Measurements from ENCODE around the gene BICRAL.

DNA sequence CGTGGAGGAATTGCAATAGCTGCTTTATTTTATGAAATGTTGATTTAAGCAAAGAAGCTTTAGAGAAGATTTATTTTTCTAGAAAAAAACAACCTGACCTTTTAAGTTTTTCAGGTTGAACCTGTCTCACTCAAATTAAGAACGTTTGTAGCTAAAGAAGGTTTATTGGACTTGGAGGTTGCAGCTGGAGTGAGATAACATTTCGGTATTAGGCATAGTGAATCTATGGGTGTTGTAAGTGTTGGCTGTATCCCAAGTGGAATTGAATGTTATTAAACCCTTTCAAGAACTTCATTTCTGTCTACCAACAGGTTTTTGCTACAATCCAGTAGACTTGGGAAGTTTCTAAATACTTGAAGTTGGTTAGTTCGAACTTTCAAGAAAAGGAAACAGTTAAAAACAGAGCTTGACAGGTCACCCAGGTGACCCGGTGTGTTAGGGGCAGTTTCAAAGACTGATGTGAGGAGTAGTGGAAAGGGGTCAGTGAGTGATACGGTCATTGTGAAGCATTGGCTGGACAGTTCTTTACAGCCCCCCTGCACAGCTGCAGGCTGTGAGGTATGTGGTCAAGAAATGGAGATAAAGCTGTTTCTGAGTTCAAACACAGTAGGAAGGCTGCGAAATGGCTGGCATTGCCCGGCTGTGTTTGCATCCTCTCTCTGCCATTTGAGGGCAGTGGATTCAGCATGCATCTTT lies 33.5 kb upstream of the BICRAL start:
- TF ChIP-seq, protein P1, sequence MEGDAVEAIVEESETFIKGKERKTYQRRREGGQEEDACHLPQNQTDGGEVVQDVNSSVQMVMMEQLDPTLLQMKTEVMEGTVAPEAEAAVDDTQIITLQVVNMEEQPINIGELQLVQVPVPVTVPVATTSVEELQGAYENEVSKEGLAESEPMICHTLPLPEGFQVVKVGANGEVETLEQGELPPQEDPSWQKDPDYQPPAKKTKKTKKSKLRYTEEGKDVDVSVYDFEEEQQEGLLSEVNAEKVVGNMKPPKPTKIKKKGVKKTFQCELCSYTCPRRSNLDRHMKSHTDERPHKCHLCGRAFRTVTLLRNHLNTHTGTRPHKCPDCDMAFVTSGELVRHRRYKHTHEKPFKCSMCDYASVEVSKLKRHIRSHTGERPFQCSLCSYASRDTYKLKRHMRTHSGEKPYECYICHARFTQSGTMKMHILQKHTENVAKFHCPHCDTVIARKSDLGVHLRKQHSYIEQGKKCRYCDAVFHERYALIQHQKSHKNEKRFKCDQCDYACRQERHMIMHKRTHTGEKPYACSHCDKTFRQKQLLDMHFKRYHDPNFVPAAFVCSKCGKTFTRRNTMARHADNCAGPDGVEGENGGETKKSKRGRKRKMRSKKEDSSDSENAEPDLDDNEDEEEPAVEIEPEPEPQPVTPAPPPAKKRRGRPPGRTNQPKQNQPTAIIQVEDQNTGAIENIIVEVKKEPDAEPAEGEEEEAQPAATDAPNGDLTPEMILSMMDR (IDR thresholded peaks at IDR 0.05; ENCODE audit: poor library complexity), result no peak
- no peak for TF ChIP-seq EZH2 (IDR thresholded peaks at IDR 0.05; ENCODE audit: borderline replicate concordance)
